K562 (cell line): ENCODE data around the gene VNN1. TPM values are rescaled to one million over a fixed set of nuclear protein-coding genes. Genes with fewer than 3 reads are reported as not detected.

Experiments used
- ATAC-seq: fragments of 200-7000 bp; cut with Tn5 transposase; 3 replicates; pipeline ENCODE4 v1.9.1; 2020; ENCODE audit warnings: moderate library complexity
- BruUV-seq: library from RNA; stranded (reverse); fragments of 400-500 nt; replicated peaks from 2 replicates; lab custom pipeline; 2021; lab: Mats Ljungman, UMichigan
- CTCF ChIA-PET: fragments of 300-600 bp; formaldehyde crosslinking; extraction: SDS; loops from one replicate; lab custom pipeline; 2021; ENCODE audit warnings: low intra/inter-chr PET ratio; lab: Yijun Ruan, JAX
- POLR2A ChIA-PET: fragments of 300-600, 350-650 bp; sonication (Branson Sonifier 250); formaldehyde crosslinking; extraction: SDS; loops from one replicate; lab custom pipeline; 2021; ENCODE audit warnings: antibody characterized with exemption, inconsistent platforms; lab: Yijun Ruan, JAX
- DNase-seq, 4 experiments: peaks; one replicate each; pipeline versions ENCODE4 v3.0.0 to v3.0.0-alpha.2; 2011 to 2018; ENCODE audit warnings: low spot score in 3 of 4, mixed read lengths in 3 of 4; ENCODE audit errors: extremely low read depth in 1 of 4
- FAIRE-seq: peaks from 2 replicates; lab custom pipeline; 2011; peaks lifted over from hg19 to GRCh38; lab: Jason Lieb, UNC
- H2AFZ ChIP-seq: 2 replicates; pipeline ENCODE4 v1.6.0; 2011; ENCODE audit warnings: low read depth, low read length, control low read depth, inconsistent platforms
- H3K27ac ChIP-seq: fragments of 200-600 bp; 3 replicates; pipeline ENCODE4 v1.8.0; 2011; ENCODE audit warnings: low read depth, mild to moderate bottlenecking, control low read depth, inconsistent platforms, low read length, moderate library complexity, mixed read lengths; ENCODE audit errors: extremely low read depth
- H3K27me3 ChIP-seq, 2 experiments: fragments of 300-600 bp in 1 of 2; 2 replicates in 1 of 2; 3 replicates in 1 of 2; pipeline versions ENCODE4 v1.6.0 to v1.8.0; 2011; ENCODE audit warnings: inconsistent platforms in 2 of 2, low read length in 2 of 2, mild to moderate bottlenecking in 1 of 2, mixed read lengths in 1 of 2, moderate library complexity in 1 of 2; ENCODE audit not compliant: control insufficient read depth in 2 of 2, insufficient read depth in 2 of 2
- H3K36me3 ChIP-seq: fragments of 300-600 bp; 3 replicates; pipeline ENCODE4 v1.8.0; 2011; ENCODE audit warnings: mild to moderate bottlenecking, low read length, inconsistent platforms; ENCODE audit not compliant: control insufficient read depth, insufficient read depth
- H3K4me1 ChIP-seq, 2 experiments: fragments of 200-600 bp in 1 of 2; replicated peaks in 1 of 2; 2 replicates in 1 of 2; 3 replicates in 1 of 2; pipeline versions ENCODE4 v1.5.1 to v1.8.0; 2011; ENCODE audit warnings: inconsistent platforms in 2 of 2, low read length in 2 of 2, mild to moderate bottlenecking in 1 of 2, mixed read lengths in 1 of 2, moderate library complexity in 1 of 2; ENCODE audit not compliant: control insufficient read depth in 2 of 2, insufficient read depth in 2 of 2
- H3K4me2 ChIP-seq: 2 replicates; pipeline ENCODE4 v1.6.1; 2011; ENCODE audit warnings: low read length, control low read depth, inconsistent platforms, mixed read lengths; ENCODE audit not compliant: insufficient read depth
- H3K4me3 ChIP-seq: fragments of 200-600 bp; sonication (generic), shearing (Covaris generic); 2 replicates; pipeline ENCODE4 v1.5.1; 2016; ENCODE audit warnings: control low read depth, inconsistent platforms
- H3K79me2 ChIP-seq: fragments of 200-600 bp; 3 replicates; pipeline ENCODE4 v1.8.0; 2011; ENCODE audit warnings: low read length, inconsistent platforms; ENCODE audit not compliant: control insufficient read depth, insufficient read depth
- H3K9ac ChIP-seq, 2 experiments: 2 replicates each; pipeline versions ENCODE4 v1.6.0 to v1.6.1; 2011; ENCODE audit warnings: low read depth in 2 of 2, low read length in 2 of 2, control low read depth in 1 of 2, inconsistent platforms in 1 of 2, mild to moderate bottlenecking in 1 of 2, mixed read lengths in 1 of 2; ENCODE audit not compliant: insufficient read depth in 1 of 2
- H3K9me1 ChIP-seq: one replicate; pipeline ENCODE4 v1.6.0; 2011; ENCODE audit warnings: inconsistent platforms, mild to moderate bottlenecking, low read length, moderate library complexity; ENCODE audit not compliant: control insufficient read depth, insufficient read depth
- H3K9me3 ChIP-seq: replicated peaks from 2 replicates; pipeline ENCODE4 v1.5.1; 2011; ENCODE audit warnings: low read depth, low read length, inconsistent platforms; ENCODE audit not compliant: control insufficient read depth, insufficient read depth
- H4K20me1 ChIP-seq: replicated peaks from 2 replicates; pipeline ENCODE4 v1.6.1; 2011; ENCODE audit warnings: low read length, inconsistent platforms, mixed read lengths; ENCODE audit not compliant: control insufficient read depth, insufficient read depth
- ARID3A ChIP-seq: IDR thresholded peaks from 2 replicates; pipeline ENCODE4 v1.6.1; 2012; ENCODE audit warnings: low read depth, low read length, improper control_type of control experiment, borderline replicate concordance
- E4F1 ChIP-seq: fragments of 250-450 bp; sonication (Bioruptor Pico); IDR thresholded peaks from 2 replicates; pipeline ENCODE4 v1.5.0; 2021; ENCODE audit warnings: mild to moderate bottlenecking, borderline replicate concordance
- HEY1 ChIP-seq: fragments of 250-450 bp; sonication (Bioruptor Pico); IDR thresholded peaks from 2 replicates; pipeline ENCODE4 v1.5.0; 2020; ENCODE audit warnings: mild to moderate bottlenecking, moderate library complexity, borderline replicate concordance
- HMG20A ChIP-seq: fragments of 450-650 bp; formaldehyde crosslinking; conservative IDR thresholded peaks from 2 replicates; pipeline ENCODE4 v1.4.0; 2020; ENCODE audit warnings: mild to moderate bottlenecking, mixed read lengths
- MYNN ChIP-seq, 2 experiments: sonication (generic); formaldehyde crosslinking in 1 of 2; IDR thresholded peaks; 2 replicates each; pipeline versions ENCODE4 v1.5.0 to v1.6.1; 2016 to 2020; ENCODE audit warnings: antibody characterized with exemption in 1 of 2, missing genetic modification reagents in 1 of 2
- STAG1 ChIP-seq: sonication (generic); formaldehyde crosslinking; IDR thresholded peaks from 2 replicates; pipeline ENCODE4 v1.5.0; 2020; ENCODE audit warnings: missing genetic modification reagents, borderline replicate concordance
- TAL1 ChIP-seq: fragments of 450-650 bp; IDR thresholded peaks from 2 replicates; pipeline ENCODE4 v1.6.1; 2016; ENCODE audit warnings: mild to moderate bottlenecking
- TBL1XR1 ChIP-seq, 2 experiments: IDR thresholded peaks; 2 replicates each; pipeline ENCODE4 v1.6.1; 2012; ENCODE audit warnings: improper control_type of control experiment in 2 of 2, low read length in 2 of 2, mild to moderate bottlenecking in 1 of 2
- ZNF24 ChIP-seq: fragments of 450-650 bp; IDR thresholded peaks from 2 replicates; pipeline ENCODE4 v1.6.1; 2016
- ZNF444 ChIP-seq: fragments of 250-450 bp; sonication (Bioruptor Pico); IDR thresholded peaks from 2 replicates; pipeline ENCODE4 v1.4.0; 2020; ENCODE audit warnings: mild to moderate bottlenecking, moderate library complexity
- in situ Hi-C: fragments of 300-500 bp; cut with MboI; formaldehyde crosslinking; loops from 4 replicates; pipeline ENCODE4 v1.15.0; 2018; ENCODE audit warnings: inconsistent platforms, mixed read lengths
- intact Hi-C: fragments of 100-400 bp; cut with micrococcal nuclease; formaldehyde crosslinking; loops from 2 replicates; pipeline ENCODE4 v1.14.2; 2022
- polyA plus RNA-seq, 8 experiments: library from polyadenylated mRNA; depleted of rRNA in 4 of 8; stranded (reverse) in 5 of 8; unstranded in 3 of 8; fragments of >200 nt; fragmentation: Nextera tagmentation in 2 of 8; fragmentation: Illumina TruSeq in 1 of 8; extraction: Ambion mirVana in 2 of 8; extraction: Trizol in 1 of 8; gene quantifications; 2 replicates each; pipeline versions ENCODE4 v1.2.1 to v1.2.3, GENCODE V29; 2011 to 2014; ENCODE audit warnings: inconsistent platforms in 1 of 8, missing spikeins in 1 of 8
- total RNA-seq, 7 experiments: library from RNA; depleted of rRNA in 6 of 7; stranded (reverse); fragments of >200 nt in 6 of 7; fragmentation: Illumina TruSeq in 2 of 7; extraction: Trizol in 2 of 7; gene quantifications; 2 replicates each; pipeline versions ENCODE4 v1.2.1 to v1.2.3, GENCODE V29; 2011 to 2021; ENCODE audit warnings: low replicate concordance in 1 of 7
- TF ChIP-seq, protein P1 (sequence below), 2 experiments: IDR thresholded peaks in 1 of 2; conservative IDR thresholded peaks in 1 of 2; 2 replicates each; pipeline ENCODE4 v1.6.1; 2016; ENCODE audit warnings: low read depth in 2 of 2, mild to moderate bottlenecking in 1 of 2, missing compliant biosample characterization in 1 of 2, missing genetic modification characterization in 1 of 2, moderate library complexity in 1 of 2

The VNN1 gene
- total and polyA plus RNA-seq, 9 of the 15 experiments (the other 6 are each of a cell fraction or from before 2014, with no cell fraction given), result not detected

- Histone ChIP-seq H3K27me3 (no peaks in the 10 kb centered on the region; a peak in 1 of 5 replicates), H3K9me3 (no peaks in the 10 kb centered on the region), H3K4me3 (no peak overlapping the region), H3K9ac (no peak overlapping the region), H4K20me1 (no peaks in the 10 kb centered on the region), H3K9me1 (no peaks in the 10 kb centered on the region), H3K4me2 (no peak overlapping the region), H3K27ac (no peak overlapping the region), H3K36me3 (no peaks in the 10 kb centered on the region), H3K79me2 (no peaks in the 10 kb centered on the region), H2AFZ (no peak overlapping the region), H3K4me1 (no peaks in the 10 kb centered on the region; a peak in 2 of 5 replicates)
- ATAC-seq, result no peak
- no peak for TF ChIP-seq STAG1 (CRISPR knock-in tag)
- TF ChIP-seq E4F1 (CRISPR knock-in tag), result no peak
- TF ChIP-seq, protein P1, sequence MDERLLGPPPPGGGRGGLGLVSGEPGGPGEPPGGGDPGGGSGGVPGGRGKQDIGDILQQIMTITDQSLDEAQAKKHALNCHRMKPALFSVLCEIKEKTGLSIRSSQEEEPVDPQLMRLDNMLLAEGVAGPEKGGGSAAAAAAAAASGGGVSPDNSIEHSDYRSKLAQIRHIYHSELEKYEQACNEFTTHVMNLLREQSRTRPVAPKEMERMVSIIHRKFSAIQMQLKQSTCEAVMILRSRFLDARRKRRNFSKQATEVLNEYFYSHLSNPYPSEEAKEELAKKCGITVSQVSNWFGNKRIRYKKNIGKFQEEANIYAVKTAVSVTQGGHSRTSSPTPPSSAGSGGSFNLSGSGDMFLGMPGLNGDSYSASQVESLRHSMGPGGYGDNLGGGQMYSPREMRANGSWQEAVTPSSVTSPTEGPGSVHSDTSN (CRISPR knock-in tag; IDR thresholded peaks at IDR 0.05; ENCODE audit: low read depth), result no peak
- TF ChIP-seq, protein P1 (tag; conservative IDR thresholded peaks at IDR 0.05; ENCODE audit: low read depth), result no peak
- no peak for TF ChIP-seq TBL1XR1 (IDR thresholded peaks at IDR 0.05; ENCODE audit: low read length in 2 of 2)
- no peak for TF ChIP-seq HEY1 (CRISPR knock-in tag)
- no peak for TF ChIP-seq TAL1
- TF ChIP-seq ZNF24, result no peak
- TF ChIP-seq HMG20A (CRISPR knock-in tag), result no peak
- no peak for TF ChIP-seq ZNF444 (CRISPR knock-in tag)
- no peak for TF ChIP-seq ARID3A
- TF ChIP-seq MYNN (IDR thresholded peaks at IDR 0.05), result no peak
- TF ChIP-seq MYNN (CRISPR knock-in tag; IDR thresholded peaks at IDR 0.05), result no peak
- in situ Hi-C loops, result no loop called here
- BruUV-seq, result no TSS peak
- FAIRE-seq, result no peak
- intact Hi-C loops, result no loop called here
- POLR2A ChIA-PET, result no interaction called here
- CTCF ChIA-PET, result interaction anchor here (0.7 kb wide), 1 partner anchor 688 kb away, joined by 5 read pairs; no protein-coding TSS in a partner anchor
- no peak for DNase-seq
Observed at GRCh38 chr6:132675749-132676148, 38.1 kb downstream of the VNN1 start.
